ENCODE data around the gene STXBP5. TPM values are rescaled to one million over a fixed set of nuclear protein-coding genes. Genes with fewer than 3 reads are reported as not detected.

STXBP5 gene
- total RNA-seq, 2 experiments from 2014 or later: 21.0 to 22.5 TPM

DNA sequence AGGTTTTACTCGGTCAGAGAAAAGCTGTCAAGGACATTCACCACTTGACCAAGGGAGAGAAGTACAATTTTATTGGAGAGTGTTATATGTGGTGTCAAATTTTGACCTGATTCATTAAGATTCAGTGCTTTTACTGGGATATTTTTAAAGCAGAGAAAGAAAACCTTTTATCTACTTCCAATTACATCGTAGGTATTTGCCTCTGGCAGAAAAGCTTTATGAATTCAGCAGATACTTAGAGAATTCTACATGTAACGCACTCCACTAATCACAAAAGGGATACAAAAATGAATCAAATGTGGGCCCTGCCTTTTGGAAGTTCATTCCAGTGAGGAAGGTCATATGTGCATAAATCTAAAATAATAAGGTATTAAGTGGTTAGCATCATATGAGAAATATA lies 133.7 kb downstream of the STXBP5 start:
- no peaks in the 10 kb centered on the region for H3K4me1 ChIP-seq (ENCODE audit: insufficient read depth, low read length)
- TF ChIP-seq, protein P1, sequence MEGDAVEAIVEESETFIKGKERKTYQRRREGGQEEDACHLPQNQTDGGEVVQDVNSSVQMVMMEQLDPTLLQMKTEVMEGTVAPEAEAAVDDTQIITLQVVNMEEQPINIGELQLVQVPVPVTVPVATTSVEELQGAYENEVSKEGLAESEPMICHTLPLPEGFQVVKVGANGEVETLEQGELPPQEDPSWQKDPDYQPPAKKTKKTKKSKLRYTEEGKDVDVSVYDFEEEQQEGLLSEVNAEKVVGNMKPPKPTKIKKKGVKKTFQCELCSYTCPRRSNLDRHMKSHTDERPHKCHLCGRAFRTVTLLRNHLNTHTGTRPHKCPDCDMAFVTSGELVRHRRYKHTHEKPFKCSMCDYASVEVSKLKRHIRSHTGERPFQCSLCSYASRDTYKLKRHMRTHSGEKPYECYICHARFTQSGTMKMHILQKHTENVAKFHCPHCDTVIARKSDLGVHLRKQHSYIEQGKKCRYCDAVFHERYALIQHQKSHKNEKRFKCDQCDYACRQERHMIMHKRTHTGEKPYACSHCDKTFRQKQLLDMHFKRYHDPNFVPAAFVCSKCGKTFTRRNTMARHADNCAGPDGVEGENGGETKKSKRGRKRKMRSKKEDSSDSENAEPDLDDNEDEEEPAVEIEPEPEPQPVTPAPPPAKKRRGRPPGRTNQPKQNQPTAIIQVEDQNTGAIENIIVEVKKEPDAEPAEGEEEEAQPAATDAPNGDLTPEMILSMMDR (IDR thresholded peaks at IDR 0.05): no peak
- no peak for ATAC-seq (ENCODE audit: poor library complexity)
- no peaks in the 10 kb centered on the region for H3K9me3 ChIP-seq (ENCODE audit: control insufficient read depth in 1 of 2, insufficient read depth in 1 of 2, low read length in 2 of 2)
- Mint-ChIP-seq H3K9me3 (no peaks in the 10 kb centered on the region), H3K4me3 (no peak overlapping the region), H3K27ac (no peak overlapping the region), H3K4me1 (ENCODE audit: low read depth) (no peaks in the 10 kb centered on the region), H3K27me3 (no peaks in the 10 kb centered on the region), H3K36me3 (ENCODE audit: low read depth) (peaks cover 47% of the 10 kb centered on the region)
- DNase-seq: no peak
- no peaks in the 10 kb centered on the region for H3K27me3 ChIP-seq (ENCODE audit: control insufficient read depth in 1 of 2, insufficient read depth in 2 of 2, low read length in 2 of 2)
- no peak overlapping the region for H3K4me3 ChIP-seq (ENCODE audit: low read length)
- POLR2A ChIA-PET: no interaction called here
- no peak overlapping the region for H3K27ac ChIP-seq (ENCODE audit: low read depth in 1 of 2, low read length in 2 of 2)
- peaks cover 12% of the 10 kb centered on the region for H3K36me3 ChIP-seq (ENCODE audit: insufficient read depth, low read length)
- intact Hi-C loops (cut with DNase I, micrococcal nuclease): no loop called here
- CTCF ChIA-PET: interaction anchor here (1.4 kb wide), 1 partner anchor 13 kb away, joined by 3 read pairs; no protein-coding TSS in a partner anchor

DNA sequence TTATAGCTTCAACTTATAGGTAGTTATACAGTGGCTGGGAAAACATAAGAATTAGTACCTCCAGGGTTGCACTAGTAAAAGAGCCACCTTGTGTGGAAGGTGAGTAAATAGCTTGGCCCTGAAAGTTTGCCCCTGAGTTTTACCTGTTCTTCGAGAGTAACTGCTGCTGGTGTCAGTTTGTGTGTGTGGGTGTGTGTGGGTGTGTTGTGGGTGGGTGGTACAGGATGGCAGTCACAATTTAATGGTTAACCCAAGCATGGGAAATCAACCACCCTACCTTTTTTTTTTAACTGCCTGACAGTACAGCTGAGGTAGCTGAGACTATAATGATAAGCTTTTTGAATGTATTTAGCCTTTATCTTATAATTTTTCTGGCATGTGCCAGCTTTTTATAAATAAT lies 137.3 kb downstream of the STXBP5 start:
- H3K36me3 Mint-ChIP-seq (ENCODE audit: low read depth): peaks cover 62% of the 10 kb centered on the region

DNA sequence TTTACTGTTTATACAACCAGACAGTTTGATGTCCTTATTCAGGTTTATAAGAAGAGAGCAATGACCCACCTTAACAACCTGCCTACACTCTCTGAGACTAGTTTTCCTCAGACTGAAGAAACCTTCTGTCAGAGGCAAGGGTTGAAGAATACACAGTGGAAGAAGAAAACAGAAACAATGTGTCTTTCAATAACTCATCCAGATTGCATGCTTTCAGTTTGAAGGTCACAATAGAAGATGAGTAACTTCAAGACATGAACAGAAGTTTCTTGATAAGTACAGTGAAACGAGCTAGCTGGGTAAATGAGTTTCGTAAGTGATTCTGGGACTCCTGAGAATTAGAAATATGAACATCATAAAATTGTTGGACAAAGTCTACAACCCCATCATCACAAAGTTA lies 141.7 kb downstream of the STXBP5 start:
- no peaks in the 10 kb centered on the region for H3K9me3 Mint-ChIP-seq
- Histone ChIP-seq H3K27ac (ENCODE audit: low read depth in 1 of 2, low read length in 2 of 2) (no peak overlapping the region), H3K4me3 (ENCODE audit: low read length) (no peak overlapping the region), H3K4me1 (ENCODE audit: insufficient read depth, low read length) (no peaks in the 10 kb centered on the region), H3K27me3 (ENCODE audit: control insufficient read depth in 1 of 2, insufficient read depth in 2 of 2, low read length in 2 of 2) (no peaks in the 10 kb centered on the region), H3K9me3 (ENCODE audit: control insufficient read depth in 1 of 2, insufficient read depth in 1 of 2, low read length in 2 of 2) (no peaks in the 10 kb centered on the region), H3K36me3 (ENCODE audit: insufficient read depth, low read length) (peaks cover 8% of the 10 kb centered on the region)
- TF ChIP-seq, protein P1 (IDR thresholded peaks at IDR 0.05): no peak
- intact Hi-C loops (cut with DNase I, micrococcal nuclease): no loop called here
- DNase-seq: no peak
- H3K27me3 Mint-ChIP-seq: no peaks in the 10 kb centered on the region
- POLR2A ChIA-PET: no interaction called here
- no peak overlapping the region for H3K4me3 Mint-ChIP-seq
- ATAC-seq (ENCODE audit: poor library complexity): no peak
- CTCF ChIA-PET: no interaction called here
- peaks cover 52% of the 10 kb centered on the region for H3K36me3 Mint-ChIP-seq (ENCODE audit: low read depth)
- H3K4me1 Mint-ChIP-seq (ENCODE audit: low read depth): no peaks in the 10 kb centered on the region
- H3K27ac Mint-ChIP-seq: no peak overlapping the region

More for the DNA sequence above, 137.3 kb downstream of the STXBP5 start:
- DNase-seq (no peak), ATAC-seq (ENCODE audit: poor library complexity) (no peak)
- ChIA-PET POLR2A (no interaction called here), CTCF (no interaction called here)
- intact Hi-C loops (cut with DNase I, micrococcal nuclease): no loop called here
- no peak overlapping the region for H3K27ac ChIP-seq (ENCODE audit: low read depth in 1 of 2, low read length in 2 of 2)
- H3K36me3 ChIP-seq (ENCODE audit: insufficient read depth, low read length): peaks cover 8% of the 10 kb centered on the region
- no peaks in the 10 kb centered on the region for H3K27me3 Mint-ChIP-seq
- H3K4me1 ChIP-seq (ENCODE audit: insufficient read depth, low read length): no peaks in the 10 kb centered on the region
- no peaks in the 10 kb centered on the region for H3K27me3 ChIP-seq (ENCODE audit: control insufficient read depth in 1 of 2, insufficient read depth in 2 of 2, low read length in 2 of 2)
- TF ChIP-seq, protein P1 (IDR thresholded peaks at IDR 0.05): no peak
- H3K9me3 Mint-ChIP-seq: no peaks in the 10 kb centered on the region
- no peak overlapping the region for H3K4me3 ChIP-seq (ENCODE audit: low read length)
- H3K27ac Mint-ChIP-seq: no peak overlapping the region
- no peak overlapping the region for H3K4me3 Mint-ChIP-seq
- H3K4me1 Mint-ChIP-seq (ENCODE audit: low read depth): no peaks in the 10 kb centered on the region
- H3K9me3 ChIP-seq (ENCODE audit: control insufficient read depth in 1 of 2, insufficient read depth in 1 of 2, low read length in 2 of 2): no peaks in the 10 kb centered on the region
